Neuronal stem cell (in vitro differentiated cells): ENCODE results near the gene DDX6.
"Not testable (repeated sequence)": the region's sequence is repeated elsewhere in the genome, so short reads cannot be mapped to it uniquely, and the experiment has no call there.

Experiments
- DNase-seq: peaks from one replicate; pipeline ENCODE4 v3.0.0-alpha.2; 2013; ENCODE audit warnings: low spot score
- H2AFZ ChIP-seq: one replicate; pipeline ENCODE4 v1.6.1; 2013; ENCODE audit warnings: mild to moderate bottlenecking, low read length, inconsistent platforms
- H2AK5ac ChIP-seq: 2 replicates; pipeline ENCODE4 v1.6.1; 2013; ENCODE audit warnings: low read depth, mild to moderate bottlenecking, inconsistent platforms, low read length, moderate library complexity, mixed read lengths
- H2BK120ac ChIP-seq: 2 replicates; pipeline ENCODE4 v1.6.1; 2013; ENCODE audit warnings: low read depth, mild to moderate bottlenecking, inconsistent platforms, low read length, moderate library complexity, mixed read lengths
- H2BK12ac ChIP-seq: one replicate; pipeline ENCODE4 v1.6.1; 2013; ENCODE audit warnings: low read length, inconsistent platforms
- H2BK15ac ChIP-seq: 2 replicates; pipeline ENCODE4 v1.6.1; 2013; ENCODE audit warnings: mild to moderate bottlenecking, low read length, inconsistent platforms, mixed read lengths
- H2BK5ac ChIP-seq: one replicate; pipeline ENCODE4 v1.6.1; 2013; ENCODE audit warnings: inconsistent platforms, mild to moderate bottlenecking, low read length, moderate library complexity
- H3K14ac ChIP-seq: one replicate; pipeline ENCODE4 v1.6.1; 2013; ENCODE audit warnings: low read length, inconsistent platforms
- H3K18ac ChIP-seq: 2 replicates; pipeline ENCODE4 v1.6.1; 2013; ENCODE audit warnings: low read length, inconsistent platforms
- H3K23ac ChIP-seq: 2 replicates; pipeline ENCODE4 v1.6.1; 2013; ENCODE audit warnings: low read depth, mild to moderate bottlenecking, mixed read lengths, low read length, inconsistent platforms; ENCODE audit not compliant: poor library complexity
- H3K27ac ChIP-seq: replicated peaks from 3 replicates; pipeline ENCODE4 v1.5.1; 2013; ENCODE audit warnings: low read length, inconsistent platforms
- H3K27me3 ChIP-seq, 3 experiments: 2 replicates each; pipeline ENCODE4 v1.6.1; 2013; ENCODE audit warnings: low read length in 3 of 3, mild to moderate bottlenecking in 2 of 3, inconsistent platforms in 1 of 3, low read depth in 1 of 3, mixed read lengths in 1 of 3, moderate library complexity in 1 of 3; ENCODE audit not compliant: control insufficient read depth in 3 of 3, insufficient read depth in 3 of 3
- H3K36me3 ChIP-seq, 2 donors: replicated peaks in 1 of 2; 2 replicates each; pipeline ENCODE4 v1.6.1; 2013; ENCODE audit warnings: low read length in 2 of 2; ENCODE audit not compliant: control insufficient read depth in 2 of 2, insufficient read depth in 2 of 2
- H3K4ac ChIP-seq: 2 replicates; pipeline ENCODE4 v1.6.1; 2013; ENCODE audit warnings: inconsistent platforms, mild to moderate bottlenecking, low read length, moderate library complexity
- H3K4me1 ChIP-seq, 2 donors: 1 replicate in 1 of 2; 2 replicates in 1 of 2; pipeline ENCODE4 v1.6.1; 2013; ENCODE audit warnings: low read length in 2 of 2, low read depth in 1 of 2; ENCODE audit not compliant: control insufficient read depth in 2 of 2, insufficient read depth in 1 of 2
- H3K4me2 ChIP-seq: one replicate; pipeline ENCODE4 v1.6.1; 2013; ENCODE audit warnings: mild to moderate bottlenecking, low read length, inconsistent platforms; ENCODE audit not compliant: insufficient read depth, poor library complexity, severe bottlenecking
- H3K4me3 ChIP-seq, 2 donors: 2 replicates each; pipeline ENCODE4 v1.5.1; 2013; ENCODE audit warnings: low read length in 2 of 2, mild to moderate bottlenecking in 2 of 2, inconsistent platforms in 1 of 2, moderate library complexity in 1 of 2
- H3K79me1 ChIP-seq: one replicate; pipeline ENCODE4 v1.6.1; 2013; ENCODE audit warnings: low read depth, mild to moderate bottlenecking, inconsistent platforms, low read length, moderate library complexity
- H3K9ac ChIP-seq: one replicate; pipeline ENCODE4 v1.6.1; 2013; ENCODE audit warnings: mild to moderate bottlenecking, low read depth, low read length, inconsistent platforms; ENCODE audit not compliant: poor library complexity
- H3K9me3 ChIP-seq, 2 donors: replicated peaks in 1 of 2; 2 replicates each; pipeline versions ENCODE3 to v1.6.1; 2013; ENCODE audit warnings: low read length in 2 of 2, mild to moderate bottlenecking in 2 of 2, inconsistent platforms in 1 of 2, low read depth in 1 of 2, mixed read lengths in 1 of 2, moderate library complexity in 1 of 2; ENCODE audit not compliant: control insufficient read depth in 2 of 2, insufficient read depth in 1 of 2
- H4K8ac ChIP-seq: one replicate; pipeline ENCODE4 v1.6.1; 2013; ENCODE audit warnings: low read depth, mild to moderate bottlenecking, inconsistent platforms, low read length, moderate library complexity
- H4K91ac ChIP-seq: one replicate; pipeline ENCODE4 v1.6.1; 2013; ENCODE audit warnings: low read length, low read depth, mild to moderate bottlenecking, inconsistent platforms; ENCODE audit not compliant: poor library complexity
- WGBS, 2 donors: extraction: QIAGEN DNeasy Blood & Tissue Kit; methylation state at CpG; one replicate each; pipeline ENCODE4 v1.1.7; 2013; ENCODE audit warnings: missing lambda C conversion rate in 2 of 2, mixed read lengths in 1 of 2; ENCODE audit not compliant: insufficient read length in 2 of 2, insufficient replicate concordance in 1 of 2; ENCODE audit errors: extremely low coverage in 2 of 2; 5-methylcytosine and 5-hydroxymethylcytosine counted together

DDX6 gene

DNA sequence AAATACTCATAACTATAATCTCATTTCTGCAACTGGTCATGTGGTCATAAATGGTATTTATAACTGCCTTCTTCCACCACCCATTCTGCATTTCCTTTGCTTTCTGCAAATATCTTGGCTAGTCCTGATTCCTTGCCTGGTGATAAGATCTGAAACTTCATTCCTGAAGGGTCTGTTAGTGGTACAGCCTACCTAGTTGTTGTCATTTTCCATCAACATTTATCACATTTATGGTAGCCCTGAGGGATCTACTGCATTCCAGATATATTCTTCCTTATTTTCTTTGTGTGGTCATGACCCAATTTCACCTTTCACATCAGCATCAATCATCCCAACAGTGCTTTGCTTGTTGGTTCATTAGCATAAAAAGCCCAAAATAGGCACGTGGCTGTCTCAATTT, 50.1 kb downstream of the DDX6 start:
- Histone ChIP-seq H3K79me1 (no peaks in the 10 kb centered on the region), H3K4ac (no peak overlapping the region), H3K9ac (no peak overlapping the region), H3K23ac (no peak overlapping the region), H2BK12ac (no peak overlapping the region), H3K4me3 (no peak overlapping the region), H3K27me3 (peaks cover 0 to 6% (median 0%) of the 10 kb centered on the region in 3 experiments), H3K18ac (no peak overlapping the region), H3K36me3 (no peaks in the 10 kb centered on the region), H3K4me1 (no peaks in the 10 kb centered on the region), H4K8ac (no peak overlapping the region), H3K14ac (no peak overlapping the region), H4K91ac (no peak overlapping the region), H3K4me2 (no peak overlapping the region), H3K9me3 (no peaks in the 10 kb centered on the region), H2BK15ac (no peak overlapping the region), H2BK5ac (no peak overlapping the region), H2BK120ac (no peak overlapping the region), H2AFZ (no peak overlapping the region), H3K27ac (no peak overlapping the region), H2AK5ac (no peak overlapping the region)
- DNase-seq = no peak
- no CpG with 5 or more reads among the region's 1 CpG for WGBS, 2 donors

- Histone ChIP-seq H3K4me2 (no peak overlapping the region), H4K91ac (no peak overlapping the region), H2AFZ (no peak overlapping the region), H3K4me1 (no peaks in the 10 kb centered on the region), H3K4ac (no peak overlapping the region), H2BK15ac (no peak overlapping the region), H3K4me3 (no peak overlapping the region), H3K18ac (no peak overlapping the region), H3K14ac (no peak overlapping the region), H2AK5ac (no peak overlapping the region), H4K8ac (no peak overlapping the region), H3K23ac (no peak overlapping the region), H3K9me3 (no peaks in the 10 kb centered on the region), H2BK120ac (no peak overlapping the region), H3K27me3 (peaks cover 0 to 6% (median 0%) of the 10 kb centered on the region in 3 experiments), H3K9ac (no peak overlapping the region), H3K36me3 (no peaks in the 10 kb centered on the region), H3K27ac (no peak overlapping the region), H2BK12ac (no peak overlapping the region), H3K79me1 (no peaks in the 10 kb centered on the region), H2BK5ac (no peak overlapping the region)
- no peak for DNase-seq
- no CpG with 5 or more reads among the region's 2 CpGs for WGBS, 2 donors
Measured at GRCh38 chr11:118735203-118735602, 55.8 kb downstream of the DDX6 start.

- Histone ChIP-seq H3K18ac (no peak overlapping the region), H2BK5ac (no peak overlapping the region), H4K91ac (no peak overlapping the region), H3K4me3 (no peak overlapping the region), H2BK12ac (no peak overlapping the region), H3K14ac (no peak overlapping the region), H3K4ac (no peak overlapping the region), H3K9me3 (no peaks in the 10 kb centered on the region), H3K23ac (no peak overlapping the region), H4K8ac (no peak overlapping the region), H3K36me3 (no peaks in the 10 kb centered on the region), H3K79me1 (no peaks in the 10 kb centered on the region), H3K4me2 (no peak overlapping the region), H3K27ac (no peak overlapping the region), H2BK120ac (no peak overlapping the region), H3K27me3 (no peaks in the 10 kb centered on the region), H3K9ac (no peak overlapping the region), H2BK15ac (no peak overlapping the region), H2AK5ac (no peak overlapping the region), H2AFZ (no peak overlapping the region), H3K4me1 (no peaks in the 10 kb centered on the region)
- no peak for DNase-seq
- whole genome bisulfite sequencing, 2 donors = no CpG with 5 or more reads among the region's 4 CpGs
Measured at GRCh38 chr11:118734031-118734430, 56.9 kb downstream of the DDX6 start.

- H3K79me1 ChIP-seq = not testable (repeated sequence)
Measured at GRCh38 chr11:118729753-118730152, 61.2 kb downstream of the DDX6 start.

More at GRCh38 chr11:118729753-118730152, 61.2 kb downstream of the DDX6 start:
- H2BK5ac ChIP-seq, H2BK120ac ChIP-seq, H4K91ac ChIP-seq, H2BK12ac ChIP-seq, H3K14ac ChIP-seq, H3K4me2 ChIP-seq, H3K4me1 ChIP-seq, H3K9me3 ChIP-seq, H3K9ac ChIP-seq, H4K8ac ChIP-seq, H3K23ac ChIP-seq, H3K4ac ChIP-seq, H3K36me3 ChIP-seq, DNase-seq, H3K4me3 ChIP-seq, H3K27me3 ChIP-seq, H2BK15ac ChIP-seq, H2AFZ ChIP-seq, H3K27ac ChIP-seq, H2AK5ac ChIP-seq, H3K18ac ChIP-seq: not testable (repeated sequence)
- no CpG with 5 or more reads among the region's 6 CpGs for WGBS, 2 donors
